Measurements from ENCODE around the gene SPATA3. TPM values are rescaled to one million over a fixed set of nuclear protein-coding genes. Genes with fewer than 3 reads are reported as not detected.

The SPATA3 gene
- total and polyA plus RNA-seq, 2 of the 13 experiments (the other 11 are each of a cell fraction or from before 2014, with no cell fraction given) = not detected

GRCh38 chr2:231034291-231034882 is 38.5 kb downstream of the SPATA3 start (continued):
- TF ChIP-seq PITX1 (CRISPR knock-in tag; IDR thresholded peaks at IDR 0.05) (peak; percentile 36; the same call in 1 of the 2 replicates), TAF1 (CRISPR knock-in tag; IDR thresholded peaks at IDR 0.05) (no peak), NKX3-1 (CRISPR knock-in tag; IDR thresholded peaks at IDR 0.05) (no peak), USF2 (IDR thresholded peaks at IDR 0.05; ENCODE audit: low read depth, low read length) (no peak), USF2 (CRISPR knock-in tag; IDR thresholded peaks at IDR 0.05; ENCODE audit: borderline replicate concordance) (no peak), SP4 (CRISPR knock-in tag; IDR thresholded peaks at IDR 0.05) (no peak), REL (CRISPR knock-in tag; conservative IDR thresholded peaks at IDR 0.05) (no peak), MXD4 (CRISPR knock-in tag; IDR thresholded peaks at IDR 0.05) (no peak), RFX3 (CRISPR knock-in tag; IDR thresholded peaks at IDR 0.05) (no peak), ZKSCAN1 (IDR thresholded peaks at IDR 0.05; ENCODE audit: low read length) (no peak), XBP1 (CRISPR knock-in tag; IDR thresholded peaks at IDR 0.05) (no peak), CENPBD1 (CRISPR knock-in tag; IDR thresholded peaks at IDR 0.05; ENCODE audit: borderline replicate concordance, low read depth) (no peak), ZNF292 (CRISPR knock-in tag; IDR thresholded peaks at IDR 0.05; ENCODE audit: borderline replicate concordance, low read depth) (0 out of 2 replicates have a peak, but pooled peaks have one; percentile 22), GLI4 (CRISPR knock-in tag; IDR thresholded peaks at IDR 0.05; ENCODE audit: borderline replicate concordance) (no peak), ELF1 (CRISPR knock-in tag; IDR thresholded peaks at IDR 0.05) (no peak), CREM (IDR thresholded peaks at IDR 0.05) (peak; percentile 72; the same call in 1 of the 2 replicates), CREM (CRISPR knock-in tag; IDR thresholded peaks at IDR 0.05) (no peak), TAF15 (IDR thresholded peaks at IDR 0.05; ENCODE audit: low read depth, low read length, poor library complexity, severe bottlenecking) (no peak), ZNF512 (CRISPR knock-in tag; IDR thresholded peaks at IDR 0.05) (no peak), DZIP1 (CRISPR knock-in tag; IDR thresholded peaks at IDR 0.05) (no peak)
